ENCODE results near the gene CHRD.

The CHRD gene

DNA sequence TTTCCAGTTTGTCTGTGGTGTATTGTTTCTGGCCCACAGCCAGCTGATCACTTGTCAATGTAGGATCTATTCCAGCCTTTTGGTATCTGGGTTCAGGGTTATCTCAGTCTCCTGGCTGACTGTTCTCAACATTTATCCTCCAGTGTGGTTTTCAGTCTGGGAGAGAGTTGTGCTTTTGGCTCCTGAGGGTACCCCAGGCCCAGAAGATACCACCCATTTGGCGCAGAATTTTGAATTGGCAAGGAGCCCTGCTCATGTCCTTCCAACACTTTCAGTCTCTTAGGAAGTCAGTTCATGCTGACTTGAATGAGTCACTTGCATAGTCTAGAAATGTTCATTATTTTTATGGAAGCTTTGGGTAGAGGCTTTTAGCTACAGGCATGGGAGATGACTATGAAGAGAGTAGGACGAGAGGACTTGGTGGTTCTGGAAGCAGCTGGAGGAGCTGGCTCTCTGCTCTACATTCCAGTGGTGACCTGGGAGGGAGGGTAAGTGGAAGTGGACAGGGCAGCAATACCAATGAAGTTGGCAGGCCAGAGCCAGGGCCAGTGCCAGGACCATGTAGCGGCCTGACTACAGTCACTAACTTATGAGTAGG is 11.2 kb upstream of the CHRD start:
- Mint-ChIP-seq H3K27ac (no peak overlapping the region), H3K4me3 (no peak overlapping the region), H3K36me3 (peaks cover 16% of the 10 kb centered on the region), H3K4me1 (peaks cover 35% of the 10 kb centered on the region), H3K27me3 (no peaks in the 10 kb centered on the region), H3K9me3 (no peaks in the 10 kb centered on the region)

DNA sequence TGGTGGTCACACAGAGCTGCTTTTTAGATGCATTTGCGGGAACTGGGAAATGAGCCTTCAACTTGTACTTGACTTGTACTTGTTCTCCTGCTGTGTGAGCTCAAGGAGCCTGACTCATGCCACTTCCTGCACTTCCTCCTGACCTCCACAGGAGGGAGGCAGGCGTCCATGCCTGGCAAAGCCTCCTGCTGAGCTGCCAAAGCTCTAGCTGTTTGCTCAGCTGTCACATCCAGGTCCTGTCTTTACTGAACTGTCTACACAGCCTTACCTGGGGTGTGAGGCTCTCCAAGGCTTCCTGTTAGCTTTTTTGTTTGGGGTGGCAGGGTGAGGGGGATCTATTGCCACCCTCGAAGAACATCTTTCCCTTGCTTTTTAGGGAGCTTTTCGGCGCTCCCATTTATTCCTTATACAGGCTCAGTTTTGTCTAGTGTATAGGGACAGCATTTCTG is 8.3 kb upstream of the CHRD start:
- Mint-ChIP-seq H3K4me1 (peaks cover 17% of the 10 kb centered on the region), H3K9me3 (no peaks in the 10 kb centered on the region), H3K27me3 (peaks cover under 1% of the 10 kb centered on the region), H3K36me3 (peaks cover 11% of the 10 kb centered on the region), H3K4me3 (peak overlapping the region; percentile 49), H3K27ac (no peak overlapping the region)

DNA sequence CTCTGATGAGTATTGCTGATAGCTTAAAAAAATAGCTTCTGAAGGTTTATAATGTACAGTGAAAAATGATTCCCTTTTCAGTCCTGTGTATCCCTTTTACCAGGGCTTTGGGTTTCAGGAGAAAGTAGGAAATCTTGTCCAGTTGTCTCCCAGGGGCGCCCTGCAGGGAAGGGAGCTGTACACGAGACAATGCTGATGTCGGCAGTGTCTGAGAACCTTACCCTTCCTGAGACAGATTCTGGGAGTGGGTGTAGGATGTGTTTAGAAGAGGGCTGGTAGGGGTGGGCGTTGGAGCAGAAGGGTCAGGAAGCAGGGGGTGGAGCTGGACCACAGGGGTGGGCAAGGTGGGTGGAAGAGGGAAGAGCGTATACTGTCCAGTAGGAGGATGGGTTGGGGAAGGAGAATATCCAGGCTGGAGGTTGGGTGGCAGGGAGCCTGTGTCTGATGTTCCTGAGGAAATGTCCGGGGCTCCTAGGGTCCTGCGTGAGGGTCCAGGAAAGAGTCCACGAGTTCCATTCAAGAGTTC is 7.5 kb upstream of the CHRD start:
- H3K36me3 Mint-ChIP-seq: peaks cover 11% of the 10 kb centered on the region
- no peak overlapping the region for H3K4me3 Mint-ChIP-seq
- peaks cover 4% of the 10 kb centered on the region for H3K27me3 Mint-ChIP-seq
- no peaks in the 10 kb centered on the region for H3K9me3 Mint-ChIP-seq
- peaks cover 10% of the 10 kb centered on the region for H3K4me1 Mint-ChIP-seq
- no peak overlapping the region for H3K27ac Mint-ChIP-seq

DNA sequence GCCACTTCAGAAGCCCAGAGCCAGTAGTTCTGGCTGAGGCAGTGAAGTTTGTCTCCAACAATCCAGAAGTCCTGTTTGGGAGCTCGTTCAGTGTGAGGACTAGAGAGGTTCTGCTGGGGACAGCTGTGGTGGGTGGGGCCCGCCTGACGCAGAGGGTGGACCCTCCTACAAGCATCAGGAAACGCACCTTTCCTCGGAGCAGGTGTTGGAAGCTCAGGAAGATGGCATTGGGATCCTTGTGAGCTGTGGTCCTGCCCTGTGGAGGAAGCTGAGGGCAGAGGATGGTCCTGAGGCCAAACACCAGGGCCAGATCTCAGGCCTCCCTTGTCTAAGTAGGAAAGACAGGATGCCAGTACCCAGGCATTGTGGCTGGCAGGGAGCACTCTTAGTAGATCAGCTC is 6.9 kb upstream of the CHRD start:
- Mint-ChIP-seq H3K27me3 (peaks cover 6% of the 10 kb centered on the region), H3K27ac (no peak overlapping the region), H3K9me3 (no peaks in the 10 kb centered on the region), H3K4me3 (no peak overlapping the region), H3K4me1 (peaks cover 10% of the 10 kb centered on the region), H3K36me3 (peaks cover 8% of the 10 kb centered on the region)

DNA sequence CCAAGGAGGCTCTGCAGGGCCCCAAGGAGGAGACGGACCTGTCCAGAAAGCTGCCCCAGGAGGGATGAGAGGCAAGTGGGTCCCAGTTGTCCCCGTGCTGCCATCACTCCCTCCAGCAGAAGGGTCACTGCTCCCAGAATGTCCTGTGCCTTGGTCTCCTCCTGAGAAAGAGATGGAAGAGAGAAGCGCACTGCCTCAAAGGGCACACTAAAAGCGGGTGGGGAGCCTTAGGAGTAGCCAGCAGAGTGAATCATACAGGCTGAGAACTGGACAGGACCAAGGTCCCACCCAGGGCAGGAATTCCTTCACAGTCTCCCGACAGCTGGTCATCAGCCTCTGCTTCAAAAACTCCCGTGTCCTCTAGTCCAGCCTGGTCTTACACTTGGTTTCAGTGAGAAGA is 6.4 kb upstream of the CHRD start:
- no peak overlapping the region for H3K4me3 Mint-ChIP-seq
- H3K27ac Mint-ChIP-seq: no peak overlapping the region
- no peaks in the 10 kb centered on the region for H3K9me3 Mint-ChIP-seq
- peaks cover 10% of the 10 kb centered on the region for H3K4me1 Mint-ChIP-seq
- H3K27me3 Mint-ChIP-seq: peaks cover 7% of the 10 kb centered on the region
- peaks cover 6% of the 10 kb centered on the region for H3K36me3 Mint-ChIP-seq

DNA sequence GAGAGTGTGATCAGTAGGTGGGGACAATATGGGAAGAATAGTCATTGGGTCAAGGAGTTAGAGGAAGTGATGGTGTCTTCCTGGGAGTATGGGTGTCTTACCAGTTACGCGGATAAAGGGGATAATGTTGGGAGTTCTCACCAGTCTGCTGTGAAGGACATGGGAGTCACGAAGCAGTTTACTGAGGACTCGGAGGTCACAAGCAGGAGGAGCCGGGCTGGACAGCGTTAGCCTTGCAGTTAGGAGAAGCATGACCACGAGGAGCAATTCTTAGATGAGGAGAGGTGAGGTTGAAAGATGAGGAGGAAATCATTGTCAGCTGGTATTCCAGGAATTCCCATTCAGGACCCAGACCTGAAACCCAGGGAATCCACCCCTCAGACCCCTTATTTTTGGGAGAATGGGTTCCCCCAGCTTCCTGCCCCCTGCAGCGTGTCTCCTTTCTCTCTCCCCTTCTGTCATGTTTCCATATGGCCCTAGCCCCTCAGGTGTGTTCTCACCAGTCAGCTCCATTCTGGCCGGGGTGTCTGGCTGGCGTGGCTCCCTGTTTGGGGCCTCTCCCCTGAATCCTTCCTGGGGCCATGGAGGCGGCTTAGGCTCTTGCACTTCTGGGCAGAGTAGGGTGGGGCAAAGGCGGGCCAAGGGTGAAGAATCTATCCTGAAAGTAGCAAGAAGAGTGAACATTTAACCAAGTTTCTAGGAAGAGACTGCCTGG is 4.0 kb upstream of the CHRD start:
- no peak overlapping the region for H3K4me3 Mint-ChIP-seq
- H3K4me1 Mint-ChIP-seq: peaks cover 17% of the 10 kb centered on the region
- no peaks in the 10 kb centered on the region for H3K9me3 Mint-ChIP-seq
- no peaks in the 10 kb centered on the region for H3K36me3 Mint-ChIP-seq
- H3K27me3 Mint-ChIP-seq: peaks cover 18% of the 10 kb centered on the region
- H3K27ac Mint-ChIP-seq: no peak overlapping the region

DNA sequence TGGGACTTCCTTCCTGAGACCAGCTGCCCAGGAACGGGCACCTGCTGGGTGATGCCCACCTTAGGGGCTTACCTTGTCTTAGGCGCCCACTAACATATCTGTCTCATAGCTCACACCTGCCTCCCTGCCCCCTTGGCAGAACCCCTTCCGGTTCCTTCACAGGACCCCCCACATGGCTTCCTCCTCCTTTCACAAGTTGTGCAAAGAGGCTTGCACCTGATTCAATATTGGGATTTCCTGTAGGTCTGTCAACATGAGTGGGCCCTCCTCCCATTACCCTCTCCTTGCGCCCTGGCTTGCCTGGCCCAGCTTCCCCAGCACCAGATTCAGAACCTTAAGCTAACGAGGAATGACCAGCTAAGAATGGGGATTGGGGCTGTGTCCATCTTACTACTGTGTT is 2.5 kb upstream of the CHRD start:
- peak overlapping the region; percentile 4 for H3K27ac Mint-ChIP-seq
- H3K27me3 Mint-ChIP-seq: peaks cover 20% of the 10 kb centered on the region
- peaks cover 9% of the 10 kb centered on the region for H3K4me1 Mint-ChIP-seq
- no peak overlapping the region for H3K4me3 Mint-ChIP-seq
- H3K9me3 Mint-ChIP-seq: no peaks in the 10 kb centered on the region
- no peaks in the 10 kb centered on the region for H3K36me3 Mint-ChIP-seq

DNA sequence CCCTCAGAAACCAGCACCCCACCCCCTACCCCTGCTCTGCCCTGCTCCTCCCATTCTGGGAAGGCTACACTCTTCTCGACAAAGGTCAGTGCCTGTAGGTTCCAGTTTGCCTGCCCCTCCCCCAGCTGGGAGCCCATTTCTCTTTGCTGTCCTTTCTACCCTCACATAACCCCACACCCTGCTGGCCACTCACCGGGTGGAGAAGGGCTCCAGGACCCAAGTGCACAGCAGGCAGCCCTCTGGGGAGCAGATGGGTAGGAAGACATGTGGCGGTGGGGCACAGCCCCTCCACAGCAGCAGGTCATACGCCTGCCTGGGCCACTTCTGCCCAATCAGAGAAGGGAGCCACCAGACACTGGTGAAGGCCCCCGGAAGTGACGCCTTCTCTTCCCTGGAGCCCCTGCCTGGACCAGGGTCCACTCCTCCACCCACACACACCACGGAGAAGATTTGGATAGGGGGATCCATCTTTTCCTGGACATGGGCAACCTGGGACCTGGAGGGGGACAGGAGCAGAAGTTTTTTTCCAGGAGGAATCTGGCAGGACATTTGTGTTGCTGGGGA is 1.9 kb upstream of the CHRD start, which contains the start of gene THPO:
Gene THPO, minus strand, starts transcription at position 326 of the 564 bp plus-strand sequence. CDS start 1,948 bp downstream, outside the sequence.
- peak within 1 kb of the TSS; percentile 82 for H3K4me3 Mint-ChIP-seq
- no peaks in the 10 kb centered on the region for H3K9me3 Mint-ChIP-seq
- H3K27ac Mint-ChIP-seq: peak within 1 kb of the TSS; percentile 4
- peaks cover 22% of the 10 kb centered on the region for H3K27me3 Mint-ChIP-seq
- peaks cover 9% of the 10 kb centered on the region for H3K4me1 Mint-ChIP-seq
- no peaks in the 10 kb centered on the region for H3K36me3 Mint-ChIP-seq

DNA sequence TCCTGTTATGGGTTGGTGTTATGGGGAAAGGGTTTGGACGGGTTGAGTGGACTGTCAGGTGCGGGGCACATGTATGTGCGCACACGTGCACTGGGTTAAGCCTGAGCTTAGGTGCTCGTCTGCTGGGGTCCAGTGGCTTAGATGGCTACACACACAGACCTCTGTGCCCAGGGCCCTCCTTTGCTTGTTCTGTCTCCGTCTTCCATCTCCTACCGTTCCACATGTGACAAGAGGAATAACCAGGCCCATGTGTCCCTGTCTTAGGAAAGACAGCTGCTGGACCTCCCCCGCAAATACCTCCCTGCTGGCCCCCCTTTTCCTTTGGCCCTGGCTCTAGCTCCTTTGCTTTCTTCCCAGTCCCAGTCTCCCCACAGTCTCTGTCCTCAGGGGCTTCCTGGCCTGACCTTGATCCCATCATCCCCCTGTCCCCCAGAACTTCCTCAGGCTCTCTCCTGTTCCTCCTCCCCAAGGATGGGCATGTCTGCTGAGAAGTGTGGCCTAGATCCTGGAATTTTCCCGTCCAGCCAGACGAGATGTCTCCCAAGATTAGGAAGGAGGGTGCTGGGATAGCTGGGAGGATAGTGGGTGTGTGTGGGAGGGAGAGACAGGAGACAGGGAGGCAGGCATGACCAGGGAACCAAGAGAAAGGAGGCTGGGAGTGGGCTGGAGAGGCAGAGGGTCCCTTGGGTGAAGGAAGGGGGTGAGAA is 1.1 kb upstream of the CHRD start:
- Mint-ChIP-seq H3K9me3 (no peaks in the 10 kb centered on the region), H3K36me3 (no peaks in the 10 kb centered on the region), H3K4me3 (peak overlapping the region; percentile 82), H3K27ac (no peak overlapping the region), H3K4me1 (peaks cover 9% of the 10 kb centered on the region), H3K27me3 (peaks cover 23% of the 10 kb centered on the region)

DNA sequence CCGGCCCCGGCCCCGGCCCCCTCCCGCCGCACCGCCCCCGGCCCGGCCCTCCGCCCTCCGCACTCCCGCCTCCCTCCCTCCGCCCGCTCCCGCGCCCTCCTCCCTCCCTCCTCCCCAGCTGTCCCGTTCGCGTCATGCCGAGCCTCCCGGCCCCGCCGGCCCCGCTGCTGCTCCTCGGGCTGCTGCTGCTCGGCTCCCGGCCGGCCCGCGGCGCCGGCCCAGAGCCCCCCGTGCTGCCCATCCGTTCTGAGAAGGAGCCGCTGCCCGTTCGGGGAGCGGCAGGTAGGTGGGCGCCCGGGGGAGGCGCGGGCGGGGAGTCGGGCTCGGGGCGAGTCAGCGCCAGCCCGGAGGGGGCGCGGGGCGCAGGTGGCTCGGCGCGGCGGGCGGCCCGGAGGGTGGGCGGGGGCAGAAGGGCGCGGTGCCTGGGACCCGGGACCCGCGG is 352 bp downstream of the CHRD start:
- H3K4me3 Mint-ChIP-seq: no peak overlapping the region
- peaks cover 30% of the 10 kb centered on the region for H3K27me3 Mint-ChIP-seq
- H3K36me3 Mint-ChIP-seq: no peaks in the 10 kb centered on the region
- H3K9me3 Mint-ChIP-seq: no peaks in the 10 kb centered on the region
- H3K4me1 Mint-ChIP-seq: peaks cover 9% of the 10 kb centered on the region
- no peak overlapping the region for H3K27ac Mint-ChIP-seq

DNA sequence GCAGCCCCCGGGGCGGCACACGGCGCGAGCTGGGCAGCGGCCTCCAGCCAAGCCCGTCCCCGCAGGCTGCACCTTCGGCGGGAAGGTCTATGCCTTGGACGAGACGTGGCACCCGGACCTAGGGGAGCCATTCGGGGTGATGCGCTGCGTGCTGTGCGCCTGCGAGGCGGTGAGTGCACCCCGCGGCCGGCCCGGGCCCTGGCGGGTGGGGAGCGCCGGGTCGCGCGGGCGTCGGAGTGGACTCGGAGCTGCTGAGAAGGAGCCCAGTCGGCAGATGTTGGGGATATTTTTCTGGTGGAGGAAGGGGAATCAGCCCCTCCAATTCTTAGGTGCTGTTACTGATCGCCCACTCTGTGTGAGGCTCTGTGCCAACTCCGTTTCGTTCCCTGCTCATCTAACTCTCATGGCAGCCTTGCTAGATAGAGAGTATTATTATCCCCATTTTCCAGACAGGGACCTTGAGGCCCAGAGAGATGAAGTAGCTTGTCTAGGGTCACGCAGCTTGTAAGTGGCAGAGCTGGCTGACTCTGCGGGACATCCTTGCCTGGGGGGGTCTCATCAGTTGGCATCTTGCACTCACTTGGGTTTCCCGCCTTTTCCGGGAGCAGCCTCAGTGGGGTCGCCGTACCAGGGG is 890 bp downstream of the CHRD start:
- no peak overlapping the region for H3K27ac Mint-ChIP-seq
- no peaks in the 10 kb centered on the region for H3K9me3 Mint-ChIP-seq
- peaks cover 9% of the 10 kb centered on the region for H3K4me1 Mint-ChIP-seq
- no peaks in the 10 kb centered on the region for H3K36me3 Mint-ChIP-seq
- peaks cover 31% of the 10 kb centered on the region for H3K27me3 Mint-ChIP-seq
- H3K4me3 Mint-ChIP-seq: peak overlapping the region; percentile 68

DNA sequence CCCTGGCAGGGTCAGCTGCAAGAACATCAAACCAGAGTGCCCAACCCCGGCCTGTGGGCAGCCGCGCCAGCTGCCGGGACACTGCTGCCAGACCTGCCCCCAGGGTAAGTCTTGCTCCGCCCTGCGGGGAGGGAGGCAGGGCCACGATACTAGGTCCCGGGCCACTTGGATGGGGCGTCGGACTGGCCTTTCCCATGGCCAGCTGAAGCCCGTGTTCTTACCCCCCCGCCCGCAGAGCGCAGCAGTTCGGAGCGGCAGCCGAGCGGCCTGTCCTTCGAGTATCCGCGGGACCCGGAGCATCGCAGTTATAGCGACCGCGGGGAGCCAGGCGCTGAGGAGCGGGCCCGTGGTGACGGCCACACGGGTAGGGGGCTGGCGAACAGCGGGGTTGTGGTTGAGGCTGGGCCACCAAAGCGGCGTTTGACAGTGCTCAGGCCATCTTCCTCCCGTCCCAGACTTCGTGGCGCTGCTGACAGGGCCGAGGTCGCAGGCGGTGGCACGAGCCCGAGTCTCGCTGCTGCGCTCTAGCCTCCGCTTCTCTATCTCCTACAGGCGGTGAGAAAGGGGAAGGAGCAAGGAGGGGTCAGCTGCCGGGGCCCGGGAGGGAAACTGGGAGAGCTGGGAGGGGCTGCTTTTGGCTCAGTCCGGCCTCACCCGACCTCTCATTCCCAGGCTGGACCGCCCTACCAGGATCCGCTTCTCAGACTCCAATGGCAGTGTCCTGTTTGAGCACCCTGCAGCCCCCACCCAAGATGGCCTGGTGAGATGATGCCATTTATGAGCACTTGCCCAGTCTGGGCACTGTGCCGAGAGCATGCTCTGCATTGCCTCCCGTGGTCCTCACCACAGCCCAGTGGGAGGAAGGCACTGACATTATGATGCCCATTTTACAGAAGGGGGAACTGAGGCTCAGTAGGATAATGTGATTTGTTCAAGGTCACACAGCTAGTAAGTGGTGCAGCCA is 1.7 kb downstream of the CHRD start:
- peaks cover 31% of the 10 kb centered on the region for H3K27me3 Mint-ChIP-seq
- H3K36me3 Mint-ChIP-seq: no peaks in the 10 kb centered on the region
- H3K9me3 Mint-ChIP-seq: no peaks in the 10 kb centered on the region
- H3K4me1 Mint-ChIP-seq: peaks cover 9% of the 10 kb centered on the region
- peak overlapping the region; percentile 68 for H3K4me3 Mint-ChIP-seq
- H3K27ac Mint-ChIP-seq: no peak overlapping the region

DNA sequence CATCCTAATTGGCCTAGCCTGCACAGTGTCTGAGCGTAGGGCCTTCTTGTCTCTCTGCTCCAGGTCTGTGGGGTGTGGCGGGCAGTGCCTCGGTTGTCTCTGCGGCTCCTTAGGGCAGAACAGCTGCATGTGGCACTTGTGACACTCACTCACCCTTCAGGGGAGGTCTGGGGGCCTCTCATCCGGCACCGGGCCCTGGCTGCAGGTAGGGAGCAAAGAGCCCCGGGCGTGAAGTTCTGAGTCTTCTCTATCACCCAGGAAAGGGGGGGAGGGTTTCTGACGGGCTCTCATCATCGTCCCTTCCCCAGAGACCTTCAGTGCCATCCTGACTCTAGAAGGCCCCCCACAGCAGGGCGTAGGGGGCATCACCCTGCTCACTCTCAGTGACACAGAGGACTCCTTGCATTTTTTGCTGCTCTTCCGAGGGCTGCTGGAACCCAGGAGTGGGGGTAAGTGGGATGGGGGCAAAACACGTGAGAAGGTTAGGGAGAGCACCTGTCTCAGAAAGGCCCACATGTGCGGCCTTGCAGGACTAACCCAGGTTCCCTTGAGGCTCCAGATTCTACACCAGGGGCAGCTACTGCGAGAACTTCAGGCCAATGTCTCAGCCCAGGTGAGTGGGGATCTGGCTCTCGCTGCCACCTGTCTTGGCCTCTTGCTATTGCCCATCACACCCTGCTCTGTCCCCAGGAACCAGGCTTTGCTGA is 2.6 kb downstream of the CHRD start:
- H3K4me3 Mint-ChIP-seq: no peak overlapping the region
- no peaks in the 10 kb centered on the region for H3K9me3 Mint-ChIP-seq
- peaks cover 26% of the 10 kb centered on the region for H3K27me3 Mint-ChIP-seq
- no peak overlapping the region for H3K27ac Mint-ChIP-seq
- peaks cover 9% of the 10 kb centered on the region for H3K4me1 Mint-ChIP-seq
- H3K36me3 Mint-ChIP-seq: no peaks in the 10 kb centered on the region

All from activated naive CD4-positive, alpha-beta T cell treated with anti-CD3 and anti-CD28 coated beads, Interleukin-2, amount 50 U/mL, for 24 hours (primary cell).